Spleen (tissue), 11 donors: Measurements from ENCODE around the gene PTPRN2. TPM values are rescaled to one million over a fixed set of nuclear protein-coding genes. Genes with fewer than 3 reads are reported as not detected.

Source experiments
- DNase-seq: peaks from one replicate; pipeline ENCODE4 v3.0.0-alpha.2; 2020
- H3K27ac ChIP-seq, 8 donors: fragments of 200-600 bp; sonication (generic) in 7 of 8; 1 replicate in 4 of 8; 2 replicates in 4 of 8; pipeline versions ENCODE4 v1.5.0 to v1.8.0; 2016 to 2021; ENCODE audit warnings: inconsistent platforms in 4 of 8, mild to moderate bottlenecking in 4 of 8, moderate library complexity in 1 of 8
- H3K27me3 ChIP-seq, 7 donors: fragments of 200-600 bp; sonication (generic) in 6 of 7; replicated peaks in 1 of 7; 1 replicate in 4 of 7; 2 replicates in 3 of 7; pipeline versions ENCODE4 v1.5.0 to v1.8.0; 2016 to 2021; ENCODE audit warnings: inconsistent platforms in 3 of 7, mild to moderate bottlenecking in 1 of 7
- H3K36me3 ChIP-seq, 6 donors: fragments of 200-600 bp; sonication (generic) in 5 of 6; 1 replicate in 4 of 6; 2 replicates in 2 of 6; pipeline versions ENCODE4 v1.5.0 to v1.8.0; 2016 to 2021; ENCODE audit warnings: inconsistent platforms in 2 of 6
- H3K4me1 ChIP-seq, 6 donors: fragments of 200-600 bp; sonication (generic) in 5 of 6; 1 replicate in 3 of 6; 2 replicates in 3 of 6; pipeline versions ENCODE4 v1.5.0 to v1.8.0; 2016 to 2021; ENCODE audit warnings: inconsistent platforms in 3 of 6
- H3K4me3 ChIP-seq, 8 donors: fragments of 200-600 bp; sonication (generic) in 7 of 8; 1 replicate in 4 of 8; 2 replicates in 4 of 8; pipeline versions ENCODE4 v1.5.0 to v1.8.0; 2016 to 2021; ENCODE audit warnings: inconsistent platforms in 4 of 8, mild to moderate bottlenecking in 4 of 8, moderate library complexity in 2 of 8
- H3K9me3 ChIP-seq, 8 donors: fragments of 200-600 bp; sonication (generic) in 7 of 8; 1 replicate in 4 of 8; 2 replicates in 4 of 8; pipeline versions ENCODE4 v1.5.0 to v1.8.0; 2016 to 2021; ENCODE audit warnings: inconsistent platforms in 4 of 8
- POLR2A ChIP-seq, 3 donors: fragments of 450-650 bp; IDR thresholded peaks; one replicate each; pipeline ENCODE4 v1.5.1; 2017; ENCODE audit warnings: antibody characterized with exemption in 3 of 3, mild to moderate bottlenecking in 1 of 3
- POLR2AphosphoS5 ChIP-seq, 3 donors: sonication (generic); formaldehyde crosslinking; IDR thresholded peaks; one replicate each; pipeline ENCODE4 v1.5.1; 2017; ENCODE audit warnings: antibody characterized with exemption in 3 of 3
- WGBS, 5 donors: extraction: QIAGEN DNeasy Blood & Tissue Kit in 3 of 5; methylation state at CpG; one replicate each; pipeline versions ENCODE4 v1.1.5 to v1.1.7; 2013 to 2018; 5-methylcytosine and 5-hydroxymethylcytosine counted together
- intact Hi-C: fragments of 100-400 bp; cut with DNase I; formaldehyde crosslinking; loops from one replicate; pipeline ENCODE4 v1.15.0; 2023; ENCODE audit warnings: low total_unique reads
- polyA plus RNA-seq, 3 donors: library from polyadenylated mRNA; stranded (reverse); fragments of 200-250 nt; gene quantifications; one replicate each; pipeline ENCODE4 v1.2.1, GENCODE V29; 2013
- total RNA-seq, 7 donors: library from RNA; depleted of rRNA in 3 of 7; stranded (reverse); fragments of >200 nt in 3 of 7; fragmentation: NEBNext Ultra II Directional in 4 of 7; extraction: Animal tissue kit (Norgen Biotek cat#: 25700) in 4 of 7; gene quantifications; one replicate each; pipeline versions ENCODE4 v1.1.0 to v1.2.1, GENCODE V29; 2016 to 2021
- TF ChIP-seq, protein P1 (sequence below), 11 experiments: fragments of 200-600 bp in 7 of 11; fragments of 450-650 bp in 4 of 11; sonication (generic) in 4 of 11; IDR thresholded peaks in 8 of 11; conservative IDR thresholded peaks in 3 of 11; 1 replicate in 7 of 11; 2 replicates in 4 of 11; pipeline versions ENCODE4 v1.4.0 to v1.8.0; 2016 to 2021; ENCODE audit warnings: antibody characterized with exemption in 11 of 11, inconsistent platforms in 4 of 11, mild to moderate bottlenecking in 1 of 11
- donor health status: healthy with polysubstance abuse.
- donor health status: DM: no; HTN: no; CAD: no; lungs with moderate emphysema.
- donor health status: DM: no; HTN: no; CAD: no.
- donor health status: Bipolar disorder and iron deficiency.
- donor health status: healthy.
- donor health status: DM: no; HTN: no; CAD: no.
- donor health status: DM: yes; HTN: yes; CAD: no.

Gene PTPRN2
- total and polyA plus RNA-seq, 10 donors = 7.0 to 22.8 (median 16.8) TPM

DNA sequence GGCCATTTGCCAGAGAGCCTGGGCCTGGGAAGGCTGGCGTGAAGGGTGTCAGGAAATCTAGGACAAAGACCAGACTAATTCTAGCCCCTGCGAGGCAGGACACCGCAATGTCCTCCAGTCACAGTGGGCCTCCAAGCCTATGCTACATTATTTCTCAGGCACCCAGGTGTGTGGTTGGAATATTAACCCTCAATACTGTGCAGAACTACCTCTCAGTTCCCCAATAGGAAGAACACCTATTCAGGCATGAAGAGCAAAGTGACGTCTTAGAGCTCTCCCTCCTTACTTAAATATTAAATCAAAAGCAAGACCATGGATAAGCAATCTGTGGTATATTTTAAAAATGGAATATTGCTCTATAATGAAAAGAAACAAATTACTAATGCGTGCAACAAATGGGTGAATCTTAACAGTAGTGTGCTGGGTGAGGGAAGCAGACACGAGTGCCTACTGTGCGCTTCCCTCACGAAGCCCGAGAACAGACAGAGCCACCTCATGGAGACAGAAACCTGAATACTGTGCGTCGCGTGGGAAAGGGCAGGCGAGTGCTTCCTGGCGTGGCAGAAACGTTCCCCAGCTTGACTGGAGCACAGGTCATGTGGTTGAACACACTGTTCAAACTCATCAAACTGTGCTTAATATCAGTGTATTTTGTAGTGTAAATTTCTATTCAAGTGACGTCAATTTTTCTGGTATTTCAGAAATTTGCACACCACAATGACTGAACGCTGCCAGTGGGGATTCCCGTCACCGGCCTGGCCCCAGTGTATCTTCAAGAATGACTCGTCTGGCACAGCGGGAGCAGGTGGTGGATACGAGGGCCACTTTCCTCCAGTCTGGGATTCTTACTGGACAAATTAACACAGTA, 15.5 kb upstream of the PTPRN2 start:
- peaks cover 0 to 20% (median 0%) of the 10 kb centered on the region in 6 donors for H3K36me3 ChIP-seq
- DNase-seq = no peak
- 77 to 90% (median 86%) methylated on average over 22 of the region's 22 CpGs for WGBS, 5 donors
- peaks cover 0 to 4% (median 0%) of the 10 kb centered on the region in 6 donors for H3K4me1 ChIP-seq
- H3K27me3 ChIP-seq = peaks cover 0 to 4% (median 0%) of the 10 kb centered on the region in 7 donors
- H3K9me3 ChIP-seq = no peaks in the 10 kb centered on the region
- H3K4me3 ChIP-seq = no peak overlapping the region
- no peak overlapping the region for H3K27ac ChIP-seq
- TF ChIP-seq, protein P1, sequence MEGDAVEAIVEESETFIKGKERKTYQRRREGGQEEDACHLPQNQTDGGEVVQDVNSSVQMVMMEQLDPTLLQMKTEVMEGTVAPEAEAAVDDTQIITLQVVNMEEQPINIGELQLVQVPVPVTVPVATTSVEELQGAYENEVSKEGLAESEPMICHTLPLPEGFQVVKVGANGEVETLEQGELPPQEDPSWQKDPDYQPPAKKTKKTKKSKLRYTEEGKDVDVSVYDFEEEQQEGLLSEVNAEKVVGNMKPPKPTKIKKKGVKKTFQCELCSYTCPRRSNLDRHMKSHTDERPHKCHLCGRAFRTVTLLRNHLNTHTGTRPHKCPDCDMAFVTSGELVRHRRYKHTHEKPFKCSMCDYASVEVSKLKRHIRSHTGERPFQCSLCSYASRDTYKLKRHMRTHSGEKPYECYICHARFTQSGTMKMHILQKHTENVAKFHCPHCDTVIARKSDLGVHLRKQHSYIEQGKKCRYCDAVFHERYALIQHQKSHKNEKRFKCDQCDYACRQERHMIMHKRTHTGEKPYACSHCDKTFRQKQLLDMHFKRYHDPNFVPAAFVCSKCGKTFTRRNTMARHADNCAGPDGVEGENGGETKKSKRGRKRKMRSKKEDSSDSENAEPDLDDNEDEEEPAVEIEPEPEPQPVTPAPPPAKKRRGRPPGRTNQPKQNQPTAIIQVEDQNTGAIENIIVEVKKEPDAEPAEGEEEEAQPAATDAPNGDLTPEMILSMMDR (IDR thresholded peaks at IDR 0.05 in 8 of 11, conservative IDR thresholded peaks at IDR 0.05 in 3 of 11) = no peak
- TF ChIP-seq POLR2A (IDR thresholded peaks at IDR 0.05) (no peak), POLR2AphosphoS5 (IDR thresholded peaks at IDR 0.05) (no peak)
- intact Hi-C loops = no loop called here

DNA sequence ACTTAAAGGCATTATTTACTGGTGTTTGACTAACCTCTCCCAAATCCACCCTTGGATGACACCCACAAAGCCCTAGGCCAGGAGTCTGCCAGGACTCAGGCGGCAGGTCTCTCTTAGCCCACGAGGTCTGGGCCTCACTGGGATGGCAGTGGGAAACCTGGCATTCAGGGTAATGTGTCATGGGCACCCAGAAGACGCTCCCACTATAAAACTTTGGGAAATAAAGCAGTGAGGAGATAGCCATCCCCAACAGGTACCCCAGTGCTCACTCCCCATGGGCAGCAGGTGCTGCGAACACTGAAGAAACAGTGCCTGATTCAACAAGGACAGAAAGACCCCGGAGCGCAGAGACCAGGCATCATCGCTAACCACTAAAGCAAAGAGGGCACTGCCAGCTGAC, 14.4 kb upstream of the PTPRN2 start:
- no peak for DNase-seq

DNA sequence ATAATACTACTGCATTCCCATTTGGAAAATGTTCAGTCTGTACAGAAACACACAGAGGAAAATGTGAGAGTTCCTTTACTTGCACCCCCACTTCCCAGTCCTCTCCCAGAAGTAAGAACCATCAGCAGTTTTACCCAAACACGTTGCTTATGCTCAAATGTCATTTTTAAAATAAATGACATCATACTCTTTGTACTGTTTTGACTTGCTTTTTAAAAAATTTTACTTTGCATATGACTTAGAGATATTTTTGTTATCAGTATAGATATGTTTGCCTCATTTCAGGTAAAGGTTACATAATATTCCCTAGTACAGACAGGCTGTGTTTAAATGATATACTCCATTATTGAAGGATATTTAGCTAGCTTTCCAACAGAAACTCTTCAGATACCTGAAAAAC, 13.5 kb upstream of the PTPRN2 start:
- H3K27me3 ChIP-seq = peaks cover 0 to 4% (median 0%) of the 10 kb centered on the region in 7 donors
- 58 to 78% (median 74%) methylated on average over 1 of the region's 1 CpG for WGBS, 5 donors

More for the DNA sequence above, 14.4 kb upstream of the PTPRN2 start:
- Histone ChIP-seq H3K27me3 (peaks cover 0 to 4% (median 0%) of the 10 kb centered on the region in 7 donors), H3K27ac (no peak overlapping the region), H3K4me3 (no peak overlapping the region), H3K36me3 (peaks cover 0 to 9% (median 0%) of the 10 kb centered on the region in 6 donors), H3K4me1 (peaks cover 0 to 4% (median 0%) of the 10 kb centered on the region in 6 donors), H3K9me3 (peaks cover 0 to under 1% (median 0%) of the 10 kb centered on the region in 8 donors)
- no peak for TF ChIP-seq POLR2A (IDR thresholded peaks at IDR 0.05)
- TF ChIP-seq POLR2AphosphoS5 (IDR thresholded peaks at IDR 0.05) = no peak
- TF ChIP-seq, protein P1 (IDR thresholded peaks at IDR 0.05 in 8 of 11, conservative IDR thresholded peaks at IDR 0.05 in 3 of 11) = no peak
- intact Hi-C loops = no loop called here
- WGBS, 5 donors = 96 to 100% (median 97%) methylated on average over 4 to 7 of the region's 7 CpGs

More for the DNA sequence above, 13.5 kb upstream of the PTPRN2 start:
- no peak overlapping the region for H3K4me3 ChIP-seq
- H3K9me3 ChIP-seq = peaks cover 0 to 7% (median 0%) of the 10 kb centered on the region in 8 donors
- peaks cover 0 to 4% (median 0%) of the 10 kb centered on the region in 6 donors for H3K4me1 ChIP-seq
- no peaks in the 10 kb centered on the region for H3K36me3 ChIP-seq
- DNase-seq = no peak
- TF ChIP-seq, protein P1 (IDR thresholded peaks at IDR 0.05 in 8 of 11, conservative IDR thresholded peaks at IDR 0.05 in 3 of 11) = no peak
- no peak for TF ChIP-seq POLR2A (IDR thresholded peaks at IDR 0.05)
- TF ChIP-seq POLR2AphosphoS5 (IDR thresholded peaks at IDR 0.05) = no peak
- no peak overlapping the region for H3K27ac ChIP-seq
- intact Hi-C loops = no loop called here
